SK-N-SH treated with all-trans-retinoic acid at 6 μM for 48 hours (cell line): ENCODE measurements around the gene SEPTIN5.

Source experiments
- TCF4 ChIP-seq: fragments of 250-450 bp; sonication (Bioruptor Pico); IDR thresholded peaks from 2 replicates; pipeline ENCODE4 v1.8.0; 2021; ENCODE audit warnings: mild to moderate bottlenecking, moderate library complexity, borderline replicate concordance
- TF ChIP-seq, protein P1 (sequence below): fragments of 250-450 bp; sonication (Bioruptor Pico); IDR thresholded peaks from 2 replicates; pipeline ENCODE4 v1.8.0; 2020; ENCODE audit warnings: mild to moderate bottlenecking, moderate library complexity, borderline replicate concordance

GRCh38 chr22:19710769-19711106, 3.6 kb upstream of the SEPTIN5 start:
- TF ChIP-seq, protein P1, sequence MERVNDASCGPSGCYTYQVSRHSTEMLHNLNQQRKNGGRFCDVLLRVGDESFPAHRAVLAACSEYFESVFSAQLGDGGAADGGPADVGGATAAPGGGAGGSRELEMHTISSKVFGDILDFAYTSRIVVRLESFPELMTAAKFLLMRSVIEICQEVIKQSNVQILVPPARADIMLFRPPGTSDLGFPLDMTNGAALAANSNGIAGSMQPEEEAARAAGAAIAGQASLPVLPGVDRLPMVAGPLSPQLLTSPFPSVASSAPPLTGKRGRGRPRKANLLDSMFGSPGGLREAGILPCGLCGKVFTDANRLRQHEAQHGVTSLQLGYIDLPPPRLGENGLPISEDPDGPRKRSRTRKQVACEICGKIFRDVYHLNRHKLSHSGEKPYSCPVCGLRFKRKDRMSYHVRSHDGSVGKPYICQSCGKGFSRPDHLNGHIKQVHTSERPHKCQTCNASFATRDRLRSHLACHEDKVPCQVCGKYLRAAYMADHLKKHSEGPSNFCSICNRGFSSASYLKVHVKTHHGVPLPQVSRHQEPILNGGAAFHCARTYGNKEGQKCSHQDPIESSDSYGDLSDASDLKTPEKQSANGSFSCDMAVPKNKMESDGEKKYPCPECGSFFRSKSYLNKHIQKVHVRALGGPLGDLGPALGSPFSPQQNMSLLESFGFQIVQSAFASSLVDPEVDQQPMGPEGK (CRISPR knock-in tag) = no peak
- no peak for TF ChIP-seq TCF4 (CRISPR knock-in tag)
